ENCODE data around the gene LRRC18.

LRRC18 gene

DNA sequence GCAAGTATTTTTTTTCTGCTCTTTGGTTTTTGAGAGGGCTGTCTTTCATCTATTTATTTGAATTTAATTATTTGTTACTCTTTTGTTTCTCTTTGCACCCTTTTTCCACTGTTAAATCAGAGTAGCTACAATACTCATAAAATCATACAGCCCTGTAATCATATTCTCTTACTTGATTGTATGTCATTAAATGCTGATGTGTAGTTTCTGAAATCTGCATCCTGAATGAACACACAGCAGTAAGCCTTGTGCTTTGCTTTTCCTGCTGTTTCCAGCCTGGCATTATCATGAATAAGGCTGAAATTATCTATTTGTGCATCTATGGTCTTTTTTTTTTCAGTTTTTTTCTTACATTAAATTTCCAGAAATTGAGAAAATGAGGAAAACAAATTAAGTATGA is 4.1 kb downstream of the LRRC18 start:
- Histone ChIP-seq H3K9ac (ENCODE audit: low read length) (no peak overlapping the region), H3F3A (ENCODE audit: insufficient read depth, low read length) (no peaks in the 10 kb centered on the region), H3K27ac (ENCODE audit: low read depth, low read length, poor library complexity, severe bottlenecking) (no peak overlapping the region), H3K9me2 (ENCODE audit: low read depth, low read length) (no peaks in the 10 kb centered on the region), H3K36me3 (ENCODE audit: insufficient read depth, low read length) (no peaks in the 10 kb centered on the region), H3K27me3 (ENCODE audit: insufficient read depth, low read length) (no peaks in the 10 kb centered on the region), H3K4me2 (ENCODE audit: low read length) (no peak overlapping the region), H3K9me3 (ENCODE audit: low read length) (no peaks in the 10 kb centered on the region), H3K4me1 (ENCODE audit: insufficient read depth, low read length, severe bottlenecking) (no peaks in the 10 kb centered on the region), H3K4me3 (ENCODE audit: low read depth, low read length, poor library complexity, severe bottlenecking) (no peak overlapping the region), H4K20me1 (ENCODE audit: insufficient read depth, low read length) (no peaks in the 10 kb centered on the region), H2AFZ (ENCODE audit: low read length) (no peak overlapping the region), H3K79me2 (ENCODE audit: insufficient read depth, low read length) (no peaks in the 10 kb centered on the region)
- TF ChIP-seq, protein P1, sequence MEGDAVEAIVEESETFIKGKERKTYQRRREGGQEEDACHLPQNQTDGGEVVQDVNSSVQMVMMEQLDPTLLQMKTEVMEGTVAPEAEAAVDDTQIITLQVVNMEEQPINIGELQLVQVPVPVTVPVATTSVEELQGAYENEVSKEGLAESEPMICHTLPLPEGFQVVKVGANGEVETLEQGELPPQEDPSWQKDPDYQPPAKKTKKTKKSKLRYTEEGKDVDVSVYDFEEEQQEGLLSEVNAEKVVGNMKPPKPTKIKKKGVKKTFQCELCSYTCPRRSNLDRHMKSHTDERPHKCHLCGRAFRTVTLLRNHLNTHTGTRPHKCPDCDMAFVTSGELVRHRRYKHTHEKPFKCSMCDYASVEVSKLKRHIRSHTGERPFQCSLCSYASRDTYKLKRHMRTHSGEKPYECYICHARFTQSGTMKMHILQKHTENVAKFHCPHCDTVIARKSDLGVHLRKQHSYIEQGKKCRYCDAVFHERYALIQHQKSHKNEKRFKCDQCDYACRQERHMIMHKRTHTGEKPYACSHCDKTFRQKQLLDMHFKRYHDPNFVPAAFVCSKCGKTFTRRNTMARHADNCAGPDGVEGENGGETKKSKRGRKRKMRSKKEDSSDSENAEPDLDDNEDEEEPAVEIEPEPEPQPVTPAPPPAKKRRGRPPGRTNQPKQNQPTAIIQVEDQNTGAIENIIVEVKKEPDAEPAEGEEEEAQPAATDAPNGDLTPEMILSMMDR (IDR thresholded peaks at IDR 0.05; ENCODE audit: low read length): no peak
- TF ChIP-seq EZH2 (IDR thresholded peaks at IDR 0.05; ENCODE audit: borderline replicate concordance, low read length): no peak

DNA sequence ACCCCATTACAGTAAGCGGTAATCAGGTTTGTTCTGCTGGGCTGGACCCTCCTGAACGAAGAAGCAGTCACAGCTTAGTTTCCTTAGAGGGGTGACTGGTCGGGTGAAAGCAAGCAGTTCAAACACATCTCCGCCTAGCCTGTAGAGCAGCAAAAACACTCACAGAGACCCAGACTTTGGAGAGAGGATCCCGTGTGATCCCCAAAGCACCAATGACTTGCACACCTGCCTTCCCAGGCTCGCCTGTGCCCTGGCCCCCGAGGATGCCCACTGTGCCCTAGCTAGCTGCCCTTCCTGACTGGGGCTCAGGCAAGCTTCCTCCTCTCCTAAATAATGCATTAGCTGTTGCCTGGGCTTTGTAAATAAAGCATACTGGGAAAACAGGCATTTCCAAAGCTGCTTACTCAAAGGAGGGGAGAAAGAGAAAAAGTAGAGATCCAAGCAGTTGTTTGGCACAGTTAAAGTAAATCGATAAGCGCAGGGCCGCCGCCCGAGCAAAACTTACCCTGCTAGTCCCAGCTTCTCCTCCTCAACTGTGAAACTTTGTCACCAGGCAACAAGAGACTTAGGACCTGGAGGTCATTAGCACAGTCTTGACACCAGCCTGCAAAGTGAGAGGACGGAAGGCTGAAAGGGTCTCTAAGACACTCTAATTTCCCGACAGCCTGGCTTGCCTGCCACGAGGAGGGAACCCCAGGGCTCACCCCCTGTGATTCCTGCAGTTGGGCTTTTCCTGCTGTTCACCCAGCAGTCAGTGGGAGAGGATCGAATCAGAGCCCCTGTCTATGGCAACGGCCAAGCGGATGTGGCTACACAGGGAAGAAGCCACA is 4.8 kb downstream of the LRRC18 start:
- H3K9me3 ChIP-seq (ENCODE audit: low read length): no peaks in the 10 kb centered on the region
- H3K4me2 ChIP-seq (ENCODE audit: low read length): no peak overlapping the region
- H3K79me2 ChIP-seq (ENCODE audit: insufficient read depth, low read length): no peaks in the 10 kb centered on the region
- H3F3A ChIP-seq (ENCODE audit: insufficient read depth, low read length): no peaks in the 10 kb centered on the region
- TF ChIP-seq EZH2 (IDR thresholded peaks at IDR 0.05; ENCODE audit: borderline replicate concordance, low read length): no peak
- TF ChIP-seq, protein P1 (IDR thresholded peaks at IDR 0.05; ENCODE audit: low read length): no peak
- no peaks in the 10 kb centered on the region for H3K9me2 ChIP-seq (ENCODE audit: low read depth, low read length)
- no peaks in the 10 kb centered on the region for H3K27me3 ChIP-seq (ENCODE audit: insufficient read depth, low read length)
- H3K4me3 ChIP-seq (ENCODE audit: low read depth, low read length, poor library complexity, severe bottlenecking): no peak overlapping the region
- H3K27ac ChIP-seq (ENCODE audit: low read depth, low read length, poor library complexity, severe bottlenecking): no peak overlapping the region
- H3K4me1 ChIP-seq (ENCODE audit: insufficient read depth, low read length, severe bottlenecking): no peaks in the 10 kb centered on the region
- H3K36me3 ChIP-seq (ENCODE audit: insufficient read depth, low read length): no peaks in the 10 kb centered on the region
- no peak overlapping the region for H2AFZ ChIP-seq (ENCODE audit: low read length)
- no peaks in the 10 kb centered on the region for H4K20me1 ChIP-seq (ENCODE audit: insufficient read depth, low read length)
- no peak overlapping the region for H3K9ac ChIP-seq (ENCODE audit: low read length)

DNA sequence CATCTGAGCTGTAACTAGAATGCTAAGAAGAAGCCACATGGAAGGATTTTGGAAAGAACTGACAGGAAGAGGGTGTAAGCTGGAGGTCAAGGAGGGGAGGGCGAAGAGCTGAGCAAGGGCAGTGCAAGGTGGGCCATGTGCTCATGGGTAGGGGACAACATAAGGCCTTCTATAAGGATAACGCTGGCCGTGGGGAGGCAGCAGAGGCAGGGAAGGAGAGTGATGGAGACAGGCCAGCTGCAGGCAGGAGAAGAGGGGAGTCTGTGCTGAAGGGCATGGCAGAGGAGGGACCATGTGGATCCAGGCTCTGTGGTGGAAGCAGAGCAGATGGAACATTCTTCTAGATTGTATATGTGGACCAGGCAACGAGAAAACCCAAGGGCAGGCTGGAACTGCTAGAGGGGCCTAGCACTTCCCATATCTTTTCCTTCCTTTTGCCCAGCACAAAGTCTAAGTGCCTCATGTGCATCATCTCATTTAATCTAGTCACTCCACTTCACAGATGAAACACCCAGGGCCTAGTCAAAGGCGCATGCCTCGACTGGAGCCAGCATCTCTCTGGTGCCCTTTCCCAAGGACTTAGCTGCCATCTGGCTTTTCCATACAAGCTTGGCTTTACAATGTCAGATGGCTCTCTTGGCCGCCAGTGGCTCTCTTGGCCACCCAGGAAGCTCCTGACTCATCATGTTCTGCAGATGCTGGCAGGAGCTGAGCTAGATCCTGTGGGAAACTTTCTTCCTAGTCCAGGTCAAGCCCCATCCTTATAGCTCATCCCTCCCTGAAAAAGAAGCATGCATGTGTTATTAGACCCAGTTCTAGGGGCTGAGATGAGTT is 6.6 kb downstream of the LRRC18 start:
- Histone ChIP-seq H3K9ac (ENCODE audit: low read length) (no peak overlapping the region), H3K4me3 (ENCODE audit: low read depth, low read length, poor library complexity, severe bottlenecking) (no peak overlapping the region), H3K27me3 (ENCODE audit: insufficient read depth, low read length) (no peaks in the 10 kb centered on the region), H3K9me3 (ENCODE audit: low read length) (no peaks in the 10 kb centered on the region), H3K27ac (ENCODE audit: low read depth, low read length, poor library complexity, severe bottlenecking) (no peak overlapping the region), H3K9me2 (ENCODE audit: low read depth, low read length) (no peaks in the 10 kb centered on the region), H3K36me3 (ENCODE audit: insufficient read depth, low read length) (no peaks in the 10 kb centered on the region), H2AFZ (ENCODE audit: low read length) (no peak overlapping the region), H3K4me1 (ENCODE audit: insufficient read depth, low read length, severe bottlenecking) (no peaks in the 10 kb centered on the region), H3K79me2 (ENCODE audit: insufficient read depth, low read length) (no peaks in the 10 kb centered on the region), H4K20me1 (ENCODE audit: insufficient read depth, low read length) (no peaks in the 10 kb centered on the region), H3F3A (ENCODE audit: insufficient read depth, low read length) (no peaks in the 10 kb centered on the region), H3K4me2 (ENCODE audit: low read length) (no peak overlapping the region)
- TF ChIP-seq EZH2 (IDR thresholded peaks at IDR 0.05; ENCODE audit: borderline replicate concordance, low read length): no peak
- TF ChIP-seq, protein P1 (IDR thresholded peaks at IDR 0.05; ENCODE audit: low read length): no peak

Measured in OCI-LY1 (cell line).